ENCODE measurements around the gene QSOX2.

QSOX2 gene

GRCh38 chr9:136245219-136246150 is at the start of gene QSOX2:
TSS of gene QSOX2 (minus strand) at chr9:136245812. CDS start at chr9:136245803, 9 bp downstream.
- peak; percentile 82 for DNase-seq (ENCODE audit: low read depth)
- no peak for TF ChIP-seq CTCF (IDR thresholded peaks at IDR 0.05; ENCODE audit: insufficient read depth, low read depth, low read length, missing control alignments)
- H3K4me3 ChIP-seq (ENCODE audit: low read length) = peak within 1 kb of the TSS; percentile 66

- TF ChIP-seq CTCF (IDR thresholded peaks at IDR 0.05; ENCODE audit: insufficient read depth, low read depth, low read length, missing control alignments) = no peak
- DNase-seq (ENCODE audit: low read depth) = no peak
- H3K4me3 ChIP-seq (ENCODE audit: low read length) = no peak overlapping the region
These were observed 49.4 kb upstream of the QSOX2 start for GRCh38 chr9:136295055-136295454.

- H3K4me3 ChIP-seq (ENCODE audit: low read length) = no peak overlapping the region
- TF ChIP-seq CTCF (IDR thresholded peaks at IDR 0.05; ENCODE audit: insufficient read depth, low read depth, low read length, missing control alignments) = no peak
- DNase-seq (ENCODE audit: low read depth) = no peak
These were observed 48.8 kb upstream of the QSOX2 start for GRCh38 chr9:136294437-136294836.

GRCh38 chr9:136293476-136294077 is 48.0 kb upstream of the QSOX2 start:
- TF ChIP-seq CTCF (IDR thresholded peaks at IDR 0.05; ENCODE audit: insufficient read depth, low read depth, low read length, missing control alignments) = no peak
- H3K4me3 ChIP-seq (ENCODE audit: low read length) = no peak overlapping the region
- DNase-seq (ENCODE audit: low read depth) = no peak

- TF ChIP-seq CTCF (IDR thresholded peaks at IDR 0.05; ENCODE audit: insufficient read depth, low read depth, low read length, missing control alignments) = no peak
- no peak for DNase-seq (ENCODE audit: low read depth)
- no peak overlapping the region for H3K4me3 ChIP-seq (ENCODE audit: low read length)
These were observed 47.2 kb upstream of the QSOX2 start for GRCh38 chr9:136292591-136293448.

GRCh38 chr9:136292026-136292538 is 46.5 kb upstream of the QSOX2 start:
- H3K4me3 ChIP-seq (ENCODE audit: low read length) = no peak overlapping the region
- DNase-seq (ENCODE audit: low read depth) = no peak
- no peak for TF ChIP-seq CTCF (IDR thresholded peaks at IDR 0.05; ENCODE audit: insufficient read depth, low read depth, low read length, missing control alignments)
